Measurements from ENCODE around the gene VCAM1. TPM values are rescaled to one million over a fixed set of nuclear protein-coding genes. Genes with fewer than 3 reads are reported as not detected.

Gene VCAM1
- total and polyA plus RNA-seq, 2 of the 8 experiments (the other 6 are each of a cell fraction or from before 2014, with no cell fraction given) = 0.21 TPM; not detected in 1

DNA sequence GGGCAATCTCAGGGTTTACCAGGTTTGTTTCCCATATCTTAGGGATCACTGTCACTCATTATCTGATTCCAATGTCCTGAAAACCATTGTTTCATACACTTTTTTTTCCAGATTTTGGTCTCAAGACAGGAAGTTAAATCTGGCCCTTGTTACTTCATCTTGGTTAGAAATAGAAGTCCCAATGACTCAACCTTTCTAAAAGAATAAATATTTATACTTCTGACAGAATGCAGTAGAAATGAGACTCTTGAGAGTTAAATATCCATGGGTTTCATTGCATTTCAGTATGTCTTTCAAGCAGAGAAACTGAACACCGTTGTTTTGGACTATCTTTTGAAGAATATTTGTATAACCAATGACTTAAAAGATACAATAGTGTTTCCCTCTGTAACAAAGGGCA lies 19.8 kb upstream of the VCAM1 start:
- no peak overlapping the region for H4K5ac ChIP-seq (ENCODE audit: insufficient read length, low read depth, low read length)
- 91% methylated on average over 1 of the region's 1 CpG; no CpG with 5 or more reads in 1 of the 2 experiments for WGBS, 2 experiments (ENCODE audit: extremely low coverage in 1 of 2, insufficient coverage in 1 of 2, insufficient read length in 1 of 2, insufficient replicate concordance in 2 of 2, low coverage in 1 of 2, low lambda C conversion rate in 2 of 2, missing lambda C conversion rate in 1 of 2)
- no peak overlapping the region for H2BK5ac ChIP-seq (ENCODE audit: low read depth, low read length)
- no peak overlapping the region for H3K4ac ChIP-seq (replicated peaks; ENCODE audit: insufficient read length, low read depth, low read length)
- H2BK120ac ChIP-seq (replicated peaks; ENCODE audit: low read depth, low read length) = no peak overlapping the region
- no peaks in the 10 kb centered on the region for H3K36me3 ChIP-seq (ENCODE audit: control insufficient read depth in 2 of 4, insufficient read depth in 4 of 4, low read length in 3 of 4)
- H3K23me2 ChIP-seq (ENCODE audit: low read depth, low read length) = no peaks in the 10 kb centered on the region
- no peak overlapping the region for H3K56ac ChIP-seq (replicated peaks; ENCODE audit: insufficient read length, low read depth, low read length)
- DNase-seq (ENCODE audit: low read depth in 1 of 2, low spot score in 2 of 2) = no peak
- ChIA-PET CTCF (ENCODE audit: partially characterized antibody) (no interaction called here), POLR2A (ENCODE audit: partially characterized antibody) (no interaction called here)
- no peaks in the 10 kb centered on the region for H3K9me3 ChIP-seq (ENCODE audit: insufficient read depth in 2 of 2, low read depth in 1 of 2, low read length in 1 of 2)
- no peak overlapping the region for H3K18ac ChIP-seq (ENCODE audit: extremely low read depth, low read length)
- TF ChIP-seq, protein P1, sequence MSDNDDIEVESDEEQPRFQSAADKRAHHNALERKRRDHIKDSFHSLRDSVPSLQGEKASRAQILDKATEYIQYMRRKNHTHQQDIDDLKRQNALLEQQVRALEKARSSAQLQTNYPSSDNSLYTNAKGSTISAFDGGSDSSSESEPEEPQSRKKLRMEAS (IDR thresholded peaks at IDR 0.05) = no peak
- TF ChIP-seq NRF1 (IDR thresholded peaks at IDR 0.05; ENCODE audit: low read depth, low read length) = no peak
- no peak for TF ChIP-seq TAF1 (IDR thresholded peaks at IDR 0.05; ENCODE audit: low read depth, low read length)
- TF ChIP-seq POLR2AphosphoS5 (IDR thresholded peaks at IDR 0.05; ENCODE audit: low read depth, low read length) = no peak
- TF ChIP-seq SIN3A (conservative IDR thresholded peaks at IDR 0.05 in 1 of 2, IDR thresholded peaks at IDR 0.05 in 1 of 2; ENCODE audit: low read depth in 1 of 2, low read length in 2 of 2) = no peak
- no peak for TF ChIP-seq SP1 (IDR thresholded peaks at IDR 0.05; ENCODE audit: low read depth, low read length)
- no peak for TF ChIP-seq NANOG (IDR thresholded peaks at IDR 0.05; ENCODE audit: insufficient read depth, low read depth, low read length, poor library complexity, severe bottlenecking)
- no peak for TF ChIP-seq PHF8 (conservative IDR thresholded peaks at IDR 0.05; ENCODE audit: low read depth, low read length)
- no peak for TF ChIP-seq MAFK (IDR thresholded peaks at IDR 0.05; ENCODE audit: low read depth, low read length)
- no peak for TF ChIP-seq CBX8 (IDR thresholded peaks at IDR 0.05; ENCODE audit: borderline replicate concordance, low read depth, low read length)
- no peak for TF ChIP-seq ZNF274 (IDR thresholded peaks at IDR 0.05; ENCODE audit: borderline replicate concordance, extremely low read depth, low read length)
- TF ChIP-seq RBBP5 (IDR thresholded peaks at IDR 0.05; ENCODE audit: borderline replicate concordance, low read depth, low read length) = no peak
- TF ChIP-seq GABPA (IDR thresholded peaks at IDR 0.05; ENCODE audit: borderline replicate concordance, insufficient read depth, low read length) = no peak
- H4K91ac ChIP-seq (replicated peaks; ENCODE audit: insufficient read length, low read length) = no peak overlapping the region
- H3K23ac ChIP-seq (ENCODE audit: insufficient read length) = no peak overlapping the region
- H2BK20ac ChIP-seq (ENCODE audit: low read length) = no peak overlapping the region
- H3K14ac ChIP-seq (ENCODE audit: insufficient read length) = no peak overlapping the region
- H3K9ac ChIP-seq (replicated peaks in 1 of 4; ENCODE audit: extremely low read depth in 1 of 4, low read depth in 3 of 4, low read length in 3 of 4) = no peak overlapping the region
- no peaks in the 10 kb centered on the region for H3K27me3 ChIP-seq (replicated peaks in 1 of 4; ENCODE audit: control insufficient read depth in 3 of 4, extremely low read depth in 1 of 4, insufficient read depth in 3 of 4, low read length in 3 of 4)
- H3K27ac ChIP-seq (ENCODE audit: low read depth, low read length) = no peak overlapping the region
- H3K4me2 ChIP-seq (ENCODE audit: insufficient read depth in 1 of 2, low read depth in 2 of 2, low read length in 2 of 2) = no peak overlapping the region
- H3K4me1 ChIP-seq (replicated peaks in 1 of 4; ENCODE audit: control insufficient read depth in 3 of 4, insufficient read depth in 4 of 4, low read length in 3 of 4) = peaks cover 0 to 5% (median 0%) of the 10 kb centered on the region in 4 experiments; a peak in 1 of 7 replicates
- H2AK5ac ChIP-seq (ENCODE audit: low read depth, low read length) = no peak overlapping the region
- no peaks in the 10 kb centered on the region for H3K79me2 ChIP-seq (ENCODE audit: control insufficient read depth in 1 of 2, insufficient read depth in 2 of 2, low read length in 2 of 2)
- no peaks in the 10 kb centered on the region for H4K20me1 ChIP-seq (replicated peaks in 1 of 2; ENCODE audit: control insufficient read depth in 1 of 2, insufficient read depth in 2 of 2, low read length in 2 of 2)
- H2BK15ac ChIP-seq (ENCODE audit: low read length) = no peak overlapping the region
- no peak for FAIRE-seq
- H3K4me3 ChIP-seq (ENCODE audit: extremely low read depth in 1 of 4, insufficient read depth in 2 of 4, low read depth in 3 of 4, low read length in 4 of 4) = no peak overlapping the region
- no peak overlapping the region for H4K8ac ChIP-seq (ENCODE audit: extremely low read depth, insufficient read depth, low read length)
- H2AFZ ChIP-seq (ENCODE audit: low read length) = no peak overlapping the region
- H3K79me1 ChIP-seq (ENCODE audit: low read depth, low read length) = no peaks in the 10 kb centered on the region
- H2BK12ac ChIP-seq (ENCODE audit: low read depth, low read length) = no peak overlapping the region

Data from H1 (cell line).